LHCN-M2 (cell line): ENCODE data around the gene ARGFX. TPM values are rescaled to one million over a fixed set of nuclear protein-coding genes. Genes with fewer than 3 reads are reported as not detected.
"Not testable (repeated sequence)": the region's sequence is repeated elsewhere in the genome, so short reads cannot be mapped to it uniquely, and the experiment has no call there.

Source experiments
- DNase-seq: peaks from one replicate; pipeline ENCODE4 v3.0.0-alpha.2; 2012; ENCODE audit warnings: low read depth
- total RNA-seq: library from RNA; depleted of rRNA; stranded (reverse); fragments of >200 nt; gene quantifications from 2 replicates; pipeline ENCODE4 v1.2.3, GENCODE V29; 2014; rRNA removed

Gene ARGFX
- total RNA-seq, 1 experiment from 2014 or later = not detected

- DNase-seq = not testable (repeated sequence)
Measured at GRCh38 chr3:121599900-121600299, 32.2 kb downstream of the ARGFX start.

GRCh38 chr3:121601212-121601812, 33.6 kb downstream of the ARGFX start:
- DNase-seq = no peak

GRCh38 chr3:121604759-121605158, 37.0 kb downstream of the ARGFX start:
- no peak for DNase-seq

- no peak for DNase-seq
Measured at GRCh38 chr3:121606106-121606505, 38.4 kb downstream of the ARGFX start.

Other genes with a start within 250 kb of the ARGFX start
- gene POLQ, start 22.0 kb upstream of the ARGFX start, total RNA-seq = 11.9 and 14.6 TPM in 2 replicates
- not detected in 2 replicates for gene FBXO40, start 25.4 kb downstream of the ARGFX start, total RNA-seq
- gene HCLS1, start 93.0 kb downstream of the ARGFX start, total RNA-seq = not detected in 2 replicates
- gene GOLGB1, start 181.8 kb downstream of the ARGFX start, total RNA-seq = 17.4 and 23.1 TPM in 2 replicates